HepG2 (cell line): ENCODE data around the gene NFILZ. TPM values are rescaled to one million over a fixed set of nuclear protein-coding genes. Genes with fewer than 3 reads are reported as not detected.

Source experiments
- ATAD3A ChIP-seq: sonication (generic); formaldehyde crosslinking; IDR thresholded peaks from 2 replicates; pipeline ENCODE4 v1.4.0; 2020; ENCODE audit warnings: missing genetic modification reagents
- CEBPG ChIP-seq: IDR thresholded peaks from 2 replicates; pipeline ENCODE4 v1.6.1; 2016
- DR1 ChIP-seq: sonication (generic); formaldehyde crosslinking; IDR thresholded peaks from 2 replicates; pipeline ENCODE4 v1.8.0; 2021; ENCODE audit warnings: mild to moderate bottlenecking, missing genetic modification reagents, inconsistent platforms
- HCFC1 ChIP-seq: fragments of 150-350 bp; IDR thresholded peaks from 2 replicates; pipeline ENCODE4 v1.6.1; 2014; ENCODE audit warnings: low read depth, low read length
- IRX3 ChIP-seq: sonication (generic); formaldehyde crosslinking; IDR thresholded peaks from 2 replicates; pipeline ENCODE4 v1.8.1; 2023; ENCODE audit warnings: mild to moderate bottlenecking, low read depth, missing genetic modification reagents, borderline replicate concordance
- JARID2 ChIP-seq: sonication (generic); formaldehyde crosslinking; IDR thresholded peaks from 2 replicates; pipeline ENCODE4 v1.8.1; 2023; ENCODE audit warnings: missing genetic modification reagents, inconsistent platforms; ENCODE audit not compliant: insufficient replicate concordance
- MIER3 ChIP-seq: IDR thresholded peaks from 2 replicates; pipeline ENCODE4 v1.6.1; 2016; ENCODE audit warnings: missing compliant biosample characterization, borderline replicate concordance
- NFYB ChIP-seq: sonication (generic); formaldehyde crosslinking; IDR thresholded peaks from 2 replicates; pipeline ENCODE4 v1.4.0; 2020; ENCODE audit warnings: missing genetic modification reagents
- POGZ ChIP-seq: sonication (generic); formaldehyde crosslinking; IDR thresholded peaks from 2 replicates; pipeline ENCODE4 v1.4.0; 2020; ENCODE audit warnings: mild to moderate bottlenecking, missing genetic modification reagents
- RARA ChIP-seq: IDR thresholded peaks from 2 replicates; pipeline ENCODE4 v1.6.1; 2016; ENCODE audit warnings: missing genetic modification reagents, missing compliant biosample characterization
- SALL1 ChIP-seq: sonication (generic); formaldehyde crosslinking; IDR thresholded peaks from 2 replicates; pipeline ENCODE4 v1.8.0; 2022; ENCODE audit warnings: mild to moderate bottlenecking, missing genetic modification reagents
- SRSF4 ChIP-seq: fragments of 200-400 bp; formaldehyde crosslinking; IDR thresholded peaks from one replicate; pipeline ENCODE4 v1.6.1; 2018; ENCODE audit warnings: mild to moderate bottlenecking, low read depth, low read length, moderate library complexity; ENCODE audit not compliant: poor library complexity, severe bottlenecking
- TMF1 ChIP-seq: sonication (generic); formaldehyde crosslinking; IDR thresholded peaks from 2 replicates; pipeline ENCODE4 v1.8.1; 2022; ENCODE audit warnings: low read depth, missing genetic modification reagents
- ZEB1 ChIP-seq: IDR thresholded peaks from 2 replicates; pipeline ENCODE4 v1.6.1; 2012; ENCODE audit warnings: mild to moderate bottlenecking, low read depth, inconsistent platforms; ENCODE audit not compliant: insufficient replicate concordance
- ZFP36L2 ChIP-seq: sonication (generic); formaldehyde crosslinking; IDR thresholded peaks from 2 replicates; pipeline ENCODE4 v1.4.0; 2020; ENCODE audit warnings: missing genetic modification reagents
- ZNF264 ChIP-seq: sonication (generic); formaldehyde crosslinking; IDR thresholded peaks from 2 replicates; pipeline ENCODE4 v1.4.0; 2020; ENCODE audit warnings: missing genetic modification reagents
- ZNF44 ChIP-seq: sonication (generic); formaldehyde crosslinking; IDR thresholded peaks from 2 replicates; pipeline ENCODE4 v1.5.1; 2020; ENCODE audit warnings: mild to moderate bottlenecking, missing genetic modification reagents
- ZNF546 ChIP-seq: sonication (generic); formaldehyde crosslinking; conservative IDR thresholded peaks from 2 replicates; pipeline ENCODE4 v1.8.1; 2023; ENCODE audit warnings: mild to moderate bottlenecking, missing genetic modification reagents
- ZNF660 ChIP-seq: sonication (generic); formaldehyde crosslinking; IDR thresholded peaks from 2 replicates; pipeline ENCODE4 v1.5.1; 2020; ENCODE audit warnings: mild to moderate bottlenecking, low read depth, missing genetic modification reagents, borderline replicate concordance
- ZNF674 ChIP-seq: sonication (generic); formaldehyde crosslinking; IDR thresholded peaks from 2 replicates; pipeline ENCODE4 v1.5.0; 2020; ENCODE audit warnings: low read depth, mild to moderate bottlenecking, missing genetic modification reagents
- ZNF709 ChIP-seq: sonication (generic); formaldehyde crosslinking; IDR thresholded peaks from 2 replicates; pipeline ENCODE4 v1.5.0; 2020; ENCODE audit warnings: mild to moderate bottlenecking, missing genetic modification reagents
- ZNF850 ChIP-seq: sonication (generic); formaldehyde crosslinking; conservative IDR thresholded peaks from 2 replicates; pipeline ENCODE4 v1.9.0; 2021; ENCODE audit warnings: mild to moderate bottlenecking, missing genetic modification reagents
- polyA plus RNA-seq, 8 experiments: library from polyadenylated mRNA; depleted of rRNA in 3 of 8; stranded (reverse) in 7 of 8; unstranded in 1 of 8; fragments of >200 nt; fragmentation: Illumina TruSeq in 4 of 8; extraction: Trizol in 4 of 8; gene quantifications; 2 replicates each; pipeline versions ENCODE4 v1.2.1 to v1.2.3, GENCODE V29; 2011 to 2016; ENCODE audit warnings: low read depth in 4 of 8, missing spikeins in 1 of 8, mixed read lengths in 1 of 8; ENCODE audit not compliant: insufficient read depth in 1 of 8
- total RNA-seq, 5 experiments: library from RNA; depleted of rRNA; stranded (reverse); fragments of >200 nt; fragmentation: Illumina TruSeq; extraction: Trizol; gene quantifications; 2 replicates each; pipeline ENCODE4 v1.2.3, GENCODE V29; 2016; ENCODE audit warnings: low read depth in 1 of 5
- TF ChIP-seq, protein P1 (sequence below): sonication (generic); formaldehyde crosslinking; IDR thresholded peaks from 2 replicates; pipeline ENCODE4 v1.4.0; 2020; ENCODE audit warnings: missing genetic modification reagents, mild to moderate bottlenecking, borderline replicate concordance
- TF ChIP-seq, protein P2 (sequence below): sonication (generic); formaldehyde crosslinking; IDR thresholded peaks from 2 replicates; pipeline ENCODE4 v1.5.0; 2020; ENCODE audit warnings: missing genetic modification reagents
- TF ChIP-seq, protein P3 (sequence below): sonication (generic); formaldehyde crosslinking; IDR thresholded peaks from 2 replicates; pipeline ENCODE4 v1.8.0; 2022; ENCODE audit warnings: missing genetic modification reagents, mild to moderate bottlenecking, borderline replicate concordance
- TF ChIP-seq, protein P4 (sequence below): sonication (generic); formaldehyde crosslinking; IDR thresholded peaks from 2 replicates; pipeline ENCODE4 v1.4.0; 2020; ENCODE audit warnings: missing genetic modification reagents

NFILZ gene
- total and polyA plus RNA-seq, 2 of the 13 experiments (the other 11 are each of a cell fraction or from before 2014, with no cell fraction given), result not detected

DNA sequence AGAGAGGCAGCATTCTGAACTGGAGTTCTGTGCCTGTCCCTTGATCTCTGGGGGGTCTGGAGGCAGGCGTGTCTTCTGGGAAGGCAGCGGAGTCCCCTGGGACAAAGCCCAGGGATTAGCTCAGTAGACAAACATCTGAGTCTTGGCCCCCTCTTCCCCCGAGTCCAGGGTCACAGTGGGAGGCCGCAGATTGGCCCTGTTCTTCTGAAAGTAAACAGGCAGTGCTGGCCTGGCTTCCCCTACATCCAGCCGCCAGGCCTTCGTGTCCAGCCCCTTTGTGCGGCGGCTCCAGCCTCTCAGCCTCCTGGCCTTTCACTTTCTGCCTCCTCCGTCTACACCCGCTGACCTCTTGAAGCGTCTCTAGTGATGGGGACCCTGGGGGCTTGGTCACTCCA is 989 bp downstream of the NFILZ start (continued):
- TF ChIP-seq ZNF264 (CRISPR knock-in tag) (peak; percentile 67; the same call in 1 of the 2 replicates), DR1 (CRISPR knock-in tag) (no peak), SRSF4 (no peak), ZFP36L2 (CRISPR knock-in tag) (no peak), CEBPG (CRISPR knock-in tag) (peak; percentile 32; the same call in 1 of the 2 replicates), ZNF674 (CRISPR knock-in tag) (no peak), ZEB1 (no peak), ATAD3A (CRISPR knock-in tag) (no peak), POGZ (CRISPR knock-in tag) (peak; percentile 43; the same call in 1 of the 2 replicates), IRX3 (CRISPR knock-in tag) (no peak), ZNF546 (CRISPR knock-in tag) (0 out of 2 replicates have a peak, but pooled peaks have one; percentile 49), RARA (CRISPR knock-in tag) (peak; percentile 90), HCFC1 (no peak), TMF1 (CRISPR knock-in tag) (no peak), NFYB (CRISPR knock-in tag) (peak; percentile 53), ZNF660 (CRISPR knock-in tag) (no peak), SALL1 (peak; percentile 86), ZNF850 (CRISPR knock-in tag) (no peak), ZNF44 (CRISPR knock-in tag) (no peak), JARID2 (CRISPR knock-in tag) (peak; percentile 52), MIER3 (CRISPR knock-in tag) (0 out of 2 replicates have a peak, but pooled peaks have one; percentile 43), ZNF709 (CRISPR knock-in tag) (0 out of 2 replicates have a peak, but pooled peaks have one; percentile 49)
- TF ChIP-seq, protein P1, sequence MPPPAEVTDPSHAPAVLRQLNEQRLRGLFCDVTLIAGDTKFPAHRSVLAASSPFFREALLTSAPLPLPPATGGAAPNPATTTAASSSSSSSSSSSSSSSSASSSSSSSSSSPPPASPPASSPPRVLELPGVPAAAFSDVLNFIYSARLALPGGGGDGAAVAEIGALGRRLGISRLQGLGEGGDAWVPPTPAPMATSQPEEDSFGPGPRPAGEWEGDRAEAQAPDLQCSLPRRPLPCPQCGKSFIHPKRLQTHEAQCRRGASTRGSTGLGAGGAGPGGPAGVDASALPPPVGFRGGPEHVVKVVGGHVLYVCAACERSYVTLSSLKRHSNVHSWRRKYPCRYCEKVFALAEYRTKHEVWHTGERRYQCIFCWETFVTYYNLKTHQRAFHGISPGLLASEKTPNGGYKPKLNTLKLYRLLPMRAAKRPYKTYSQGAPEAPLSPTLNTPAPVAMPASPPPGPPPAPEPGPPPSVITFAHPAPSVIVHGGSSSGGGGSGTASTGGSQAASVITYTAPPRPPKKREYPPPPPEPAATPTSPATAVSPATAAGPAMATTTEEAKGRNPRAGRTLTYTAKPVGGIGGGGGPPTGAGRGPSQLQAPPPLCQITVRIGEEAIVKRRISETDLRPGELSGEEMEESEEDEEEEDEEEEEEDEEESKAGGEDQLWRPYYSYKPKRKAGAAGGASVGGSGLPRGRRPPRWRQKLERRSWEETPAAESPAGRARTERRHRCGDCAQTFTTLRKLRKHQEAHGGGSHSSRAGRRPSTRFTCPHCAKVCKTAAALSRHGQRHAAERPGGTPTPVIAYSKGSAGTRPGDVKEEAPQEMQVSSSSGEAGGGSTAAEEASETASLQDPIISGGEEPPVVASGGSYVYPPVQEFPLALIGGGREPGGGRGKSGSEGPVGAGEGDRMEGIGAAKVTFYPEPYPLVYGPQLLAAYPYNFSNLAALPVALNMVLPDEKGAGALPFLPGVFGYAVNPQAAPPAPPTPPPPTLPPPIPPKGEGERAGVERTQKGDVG (CRISPR knock-in tag), result 0 out of 2 replicates have a peak, but pooled peaks have one; percentile 78
- TF ChIP-seq, protein P2, sequence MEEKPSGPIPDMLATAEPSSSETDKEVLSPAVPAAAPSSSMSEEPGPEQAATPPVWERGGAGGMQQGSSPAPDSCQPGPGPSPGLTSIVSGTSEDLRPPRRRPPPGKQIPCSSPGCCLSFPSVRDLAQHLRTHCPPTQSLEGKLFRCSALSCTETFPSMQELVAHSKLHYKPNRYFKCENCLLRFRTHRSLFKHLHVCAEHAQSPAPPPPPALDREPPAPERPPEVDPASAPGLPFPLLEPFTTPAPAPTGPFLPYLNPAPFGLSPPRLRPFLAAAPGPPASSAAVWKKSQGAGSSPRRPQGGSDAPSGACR (CRISPR knock-in tag), result peak; percentile 86; the same call in 1 of the 2 replicates
- TF ChIP-seq, protein P3, sequence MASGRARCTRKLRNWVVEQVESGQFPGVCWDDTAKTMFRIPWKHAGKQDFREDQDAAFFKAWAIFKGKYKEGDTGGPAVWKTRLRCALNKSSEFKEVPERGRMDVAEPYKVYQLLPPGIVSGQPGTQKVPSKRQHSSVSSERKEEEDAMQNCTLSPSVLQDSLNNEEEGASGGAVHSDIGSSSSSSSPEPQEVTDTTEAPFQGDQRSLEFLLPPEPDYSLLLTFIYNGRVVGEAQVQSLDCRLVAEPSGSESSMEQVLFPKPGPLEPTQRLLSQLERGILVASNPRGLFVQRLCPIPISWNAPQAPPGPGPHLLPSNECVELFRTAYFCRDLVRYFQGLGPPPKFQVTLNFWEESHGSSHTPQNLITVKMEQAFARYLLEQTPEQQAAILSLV (CRISPR knock-in tag), result peak; percentile 74; the same call in 1 of the 2 replicates
- TF ChIP-seq, protein P4, sequence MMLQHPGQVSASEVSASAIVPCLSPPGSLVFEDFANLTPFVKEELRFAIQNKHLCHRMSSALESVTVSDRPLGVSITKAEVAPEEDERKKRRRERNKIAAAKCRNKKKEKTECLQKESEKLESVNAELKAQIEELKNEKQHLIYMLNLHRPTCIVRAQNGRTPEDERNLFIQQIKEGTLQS, result 0 out of 2 replicates have a peak, but pooled peaks have one; percentile 51
